H9 (cell line): ENCODE data around the gene RNF157. TPM values are rescaled to one million over a fixed set of nuclear protein-coding genes. Genes with fewer than 3 reads are reported as not detected.

Experiments
- DNase-seq: peaks from one replicate; pipeline ENCODE4 v3.0.0-alpha.2; 2017
- H2AFZ ChIP-seq: one replicate; pipeline ENCODE4 v1.6.1; 2013; ENCODE audit warnings: mild to moderate bottlenecking, low read length, control low read depth, moderate library complexity
- H2AK5ac ChIP-seq: 2 replicates; pipeline ENCODE4 v1.6.1; 2013; ENCODE audit warnings: low read length, control low read depth, mixed read lengths; ENCODE audit not compliant: insufficient read length
- H2BK120ac ChIP-seq: one replicate; pipeline ENCODE4 v1.6.1; 2013; ENCODE audit warnings: low read depth, mild to moderate bottlenecking, low read length, control low read depth, inconsistent platforms; ENCODE audit not compliant: poor library complexity, severe bottlenecking
- H2BK12ac ChIP-seq: 2 replicates; pipeline ENCODE4 v1.6.1; 2013; ENCODE audit warnings: low read length, control low read depth, mixed read lengths, low read depth; ENCODE audit not compliant: insufficient read length
- H2BK15ac ChIP-seq: 2 replicates; pipeline ENCODE4 v1.6.1; 2013; ENCODE audit warnings: low read depth, low read length, control low read depth
- H2BK20ac ChIP-seq: one replicate; pipeline ENCODE4 v1.6.1; 2013; ENCODE audit warnings: low read depth, mild to moderate bottlenecking, low read length, control low read depth, inconsistent platforms; ENCODE audit not compliant: poor library complexity, severe bottlenecking
- H2BK5ac ChIP-seq: 2 replicates; pipeline ENCODE4 v1.6.1; 2013; ENCODE audit warnings: low read length, control low read depth, mixed read lengths; ENCODE audit not compliant: insufficient read length
- H3K14ac ChIP-seq: 2 replicates; pipeline ENCODE4 v1.6.1; 2013; ENCODE audit warnings: low read length, control low read depth; ENCODE audit not compliant: insufficient read depth
- H3K18ac ChIP-seq: 2 replicates; pipeline ENCODE4 v1.6.1; 2013; ENCODE audit warnings: low read depth, mild to moderate bottlenecking, mixed read lengths, low read length, control low read depth; ENCODE audit not compliant: insufficient read length
- H3K23ac ChIP-seq: 2 replicates; pipeline ENCODE4 v1.6.1; 2013; ENCODE audit warnings: low read length, control low read depth, mixed read lengths, low read depth; ENCODE audit not compliant: insufficient read length
- H3K23me2 ChIP-seq: 2 replicates; pipeline ENCODE4 v1.6.1; 2013; ENCODE audit warnings: low read depth, mild to moderate bottlenecking, mixed read lengths, low read length, control low read depth; ENCODE audit not compliant: insufficient read length, poor library complexity, severe bottlenecking
- H3K27ac ChIP-seq: 2 replicates; pipeline ENCODE4 v1.5.1; 2013; ENCODE audit warnings: low read length, control low read depth, mixed read lengths, low read depth; ENCODE audit not compliant: insufficient read length
- H3K27me3 ChIP-seq: 2 replicates; pipeline ENCODE4 v1.6.1; 2013; ENCODE audit warnings: low read length, control low read depth, inconsistent platforms; ENCODE audit not compliant: insufficient read depth
- H3K4ac ChIP-seq: 2 replicates; pipeline ENCODE4 v1.6.1; 2013; ENCODE audit warnings: low read depth, mild to moderate bottlenecking, control low read depth, inconsistent platforms, low read length, moderate library complexity
- H3K4me1 ChIP-seq: 2 replicates; pipeline ENCODE4 v1.6.1; 2013; ENCODE audit warnings: low read length, control low read depth, inconsistent platforms; ENCODE audit not compliant: insufficient read depth
- H3K4me2 ChIP-seq: 2 replicates; pipeline ENCODE4 v1.6.1; 2013; ENCODE audit warnings: low read length, control low read depth, mixed read lengths; ENCODE audit not compliant: insufficient read length, insufficient read depth
- H3K56ac ChIP-seq: 2 replicates; pipeline ENCODE4 v1.6.1; 2013; ENCODE audit warnings: low read depth, mild to moderate bottlenecking, mixed read lengths, low read length, control low read depth; ENCODE audit not compliant: insufficient read length
- H3K79me1 ChIP-seq: 2 replicates; pipeline ENCODE4 v1.6.1; 2013; ENCODE audit warnings: low read depth, mild to moderate bottlenecking, moderate library complexity, low read length, control low read depth, inconsistent platforms; ENCODE audit not compliant: insufficient read depth, poor library complexity, severe bottlenecking
- H3K79me2 ChIP-seq: 2 replicates; pipeline ENCODE4 v1.6.1; 2013; ENCODE audit warnings: low read length, control low read depth, inconsistent platforms; ENCODE audit not compliant: insufficient read depth
- H3K9ac ChIP-seq: 2 replicates; pipeline ENCODE4 v1.6.1; 2013; ENCODE audit warnings: low read length, control low read depth, mixed read lengths; ENCODE audit not compliant: insufficient read length; ENCODE audit errors: extremely low read depth
- H3K9me3 ChIP-seq: one replicate; pipeline ENCODE4 v1.6.1; 2013; ENCODE audit warnings: low read depth, low read length, inconsistent platforms; ENCODE audit not compliant: control insufficient read depth
- H3T11ph ChIP-seq: one replicate; pipeline ENCODE4 v1.6.1; 2013; ENCODE audit warnings: mild to moderate bottlenecking, low read length, control low read depth, inconsistent platforms
- H4K20me1 ChIP-seq: one replicate; pipeline ENCODE4 v1.6.1; 2013; ENCODE audit not compliant: control insufficient read depth, insufficient read length, insufficient read depth
- H4K5ac ChIP-seq: 2 replicates; pipeline ENCODE4 v1.6.1; 2013; ENCODE audit warnings: low read depth, mild to moderate bottlenecking, mixed read lengths, low read length, control low read depth; ENCODE audit not compliant: insufficient read length
- H4K8ac ChIP-seq: replicated peaks from 2 replicates; pipeline ENCODE4 v1.6.1; 2013; ENCODE audit warnings: low read length, control low read depth, mixed read lengths, low read depth; ENCODE audit not compliant: insufficient read length
- H4K91ac ChIP-seq: 2 replicates; pipeline ENCODE4 v1.6.1; 2013; ENCODE audit warnings: low read depth, mild to moderate bottlenecking, moderate library complexity, mixed read lengths, low read length, control low read depth; ENCODE audit not compliant: insufficient read length
- H3K27ac Mint-ChIP-seq, 3 experiments: 2 replicates in 2 of 3; 3 replicates in 1 of 3; pipeline ENCODE4 v1.8.0; 2020 to 2021; ENCODE audit warnings: mixed read lengths in 3 of 3, mild to moderate bottlenecking in 1 of 3, moderate library complexity in 1 of 3
- H3K27me3 Mint-ChIP-seq: 2 replicates; pipeline ENCODE4 v1.8.0; 2021; ENCODE audit warnings: low read depth, mild to moderate bottlenecking, moderate library complexity, mixed read lengths
- H3K36me3 Mint-ChIP-seq, 3 experiments: 2 replicates in 2 of 3; 3 replicates in 1 of 3; pipeline ENCODE4 v1.8.0; 2020 to 2021; ENCODE audit warnings: low read depth in 3 of 3, mixed read lengths in 3 of 3; ENCODE audit not compliant: insufficient read depth in 1 of 3
- H3K4me1 Mint-ChIP-seq, 2 experiments: 2 replicates each; pipeline ENCODE4 v1.8.0; 2020; ENCODE audit warnings: mixed read lengths in 2 of 2
- H3K4me3 Mint-ChIP-seq, 2 experiments: 2 replicates in 1 of 2; 3 replicates in 1 of 2; pipeline ENCODE4 v1.8.0; 2020 to 2021; ENCODE audit warnings: mild to moderate bottlenecking in 2 of 2, mixed read lengths in 2 of 2, moderate library complexity in 1 of 2
- H3K9me3 Mint-ChIP-seq, 2 experiments: 2 replicates in 1 of 2; 3 replicates in 1 of 2; pipeline ENCODE4 v1.8.0; 2020; ENCODE audit warnings: mild to moderate bottlenecking in 2 of 2, mixed read lengths in 2 of 2, moderate library complexity in 1 of 2
- WGBS: extraction: QIAGEN DNeasy Blood & Tissue Kit; methylation state at CpG from one replicate; pipeline ENCODE4 v1.1.7; 2013; ENCODE audit warnings: missing lambda C conversion rate, low lambda C conversion rate, mixed read lengths; ENCODE audit not compliant: insufficient read length; ENCODE audit errors: extremely low coverage; 5-methylcytosine and 5-hydroxymethylcytosine counted together
- total RNA-seq: library from RNA; stranded (reverse); gene quantifications from 2 replicates; pipeline ENCODE4 v1.2.1, GENCODE V29; 2021
- TF ChIP-seq, protein P1 (sequence below): fragments of 200-600 bp; sonication (generic); conservative IDR thresholded peaks from 3 replicates; pipeline ENCODE4 v1.8.0; 2021; ENCODE audit warnings: antibody characterized with exemption, mild to moderate bottlenecking

The RNF157 gene
- total RNA-seq, 1 experiment from 2014 or later = 9.9 TPM

DNA sequence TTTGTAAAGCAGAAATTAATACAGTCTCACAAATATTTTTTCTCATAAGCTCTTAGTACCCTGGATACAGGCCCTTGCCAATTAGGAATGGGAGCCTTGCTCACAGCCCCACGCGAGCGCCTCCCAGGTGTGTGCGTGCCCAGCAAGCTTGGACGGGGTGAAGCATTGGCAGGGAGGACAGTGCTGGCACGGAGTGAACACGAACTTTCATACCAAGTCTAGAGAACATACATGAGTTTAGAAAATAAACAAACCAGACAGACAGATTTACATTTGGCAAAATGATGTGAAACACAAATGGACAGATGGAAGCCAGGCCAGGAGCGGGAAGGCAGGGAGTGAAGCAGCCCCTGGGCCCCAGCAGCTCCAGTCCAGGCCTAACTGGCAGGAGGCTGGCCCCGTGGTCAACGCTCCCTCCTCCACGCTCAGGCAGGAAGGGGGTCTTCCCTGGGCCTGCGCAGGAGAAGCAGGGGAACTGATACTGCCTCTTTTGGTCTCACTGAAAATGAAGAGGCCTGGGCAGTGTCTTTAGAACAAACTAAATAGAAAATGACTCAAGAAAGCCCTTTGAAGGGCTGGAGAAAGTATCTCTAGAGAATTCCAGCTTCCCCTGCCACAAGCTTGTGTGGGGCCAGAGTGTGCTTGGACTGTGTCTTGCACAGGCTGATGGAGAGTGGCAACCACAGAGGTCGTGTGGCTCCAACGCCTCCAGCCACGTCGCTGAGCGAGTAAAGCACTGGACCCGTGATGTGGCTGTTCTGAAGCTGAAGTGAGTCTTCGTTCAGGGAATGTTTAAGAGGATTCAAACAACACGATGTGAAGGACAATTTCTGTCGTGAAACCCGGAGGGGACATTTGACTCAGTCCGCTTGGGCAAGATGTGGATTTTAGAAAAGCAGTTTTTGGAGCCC lies 89.3 kb downstream of the RNF157 start:
- H4K5ac ChIP-seq = no peak overlapping the region
- no peak overlapping the region for H2BK5ac ChIP-seq
- H3K14ac ChIP-seq = no peak overlapping the region
- no peak overlapping the region for H3K23ac ChIP-seq
- H3K4me2 ChIP-seq = no peak overlapping the region
- no peaks in the 10 kb centered on the region for H3K9me3 ChIP-seq
- H3K56ac ChIP-seq = no peak overlapping the region
- no peaks in the 10 kb centered on the region for H4K20me1 ChIP-seq
- H2BK20ac ChIP-seq = no peak overlapping the region
- no peaks in the 10 kb centered on the region for H3K27me3 ChIP-seq
- H2BK15ac ChIP-seq = no peak overlapping the region
- Mint-ChIP-seq H3K4me1 (peaks cover 25 to 28% of the 10 kb centered on the region in 2 experiments), H3K27ac (no peak overlapping the region), H3K27me3 (peaks cover 2% of the 10 kb centered on the region), H3K4me3 (no peak overlapping the region), H3K9me3 (no peaks in the 10 kb centered on the region), H3K36me3 (no peaks in the 10 kb centered on the region; a peak in 1 of 7 replicates)
- H2BK12ac ChIP-seq = no peak overlapping the region
- no peaks in the 10 kb centered on the region for H3K23me2 ChIP-seq
- no peak overlapping the region for H4K91ac ChIP-seq
- H3K79me1 ChIP-seq = no peaks in the 10 kb centered on the region
- no peak overlapping the region for H3T11ph ChIP-seq
- TF ChIP-seq, protein P1, sequence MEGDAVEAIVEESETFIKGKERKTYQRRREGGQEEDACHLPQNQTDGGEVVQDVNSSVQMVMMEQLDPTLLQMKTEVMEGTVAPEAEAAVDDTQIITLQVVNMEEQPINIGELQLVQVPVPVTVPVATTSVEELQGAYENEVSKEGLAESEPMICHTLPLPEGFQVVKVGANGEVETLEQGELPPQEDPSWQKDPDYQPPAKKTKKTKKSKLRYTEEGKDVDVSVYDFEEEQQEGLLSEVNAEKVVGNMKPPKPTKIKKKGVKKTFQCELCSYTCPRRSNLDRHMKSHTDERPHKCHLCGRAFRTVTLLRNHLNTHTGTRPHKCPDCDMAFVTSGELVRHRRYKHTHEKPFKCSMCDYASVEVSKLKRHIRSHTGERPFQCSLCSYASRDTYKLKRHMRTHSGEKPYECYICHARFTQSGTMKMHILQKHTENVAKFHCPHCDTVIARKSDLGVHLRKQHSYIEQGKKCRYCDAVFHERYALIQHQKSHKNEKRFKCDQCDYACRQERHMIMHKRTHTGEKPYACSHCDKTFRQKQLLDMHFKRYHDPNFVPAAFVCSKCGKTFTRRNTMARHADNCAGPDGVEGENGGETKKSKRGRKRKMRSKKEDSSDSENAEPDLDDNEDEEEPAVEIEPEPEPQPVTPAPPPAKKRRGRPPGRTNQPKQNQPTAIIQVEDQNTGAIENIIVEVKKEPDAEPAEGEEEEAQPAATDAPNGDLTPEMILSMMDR = no peak
- no peak overlapping the region for H3K4ac ChIP-seq
- H2AFZ ChIP-seq = no peak overlapping the region
- no peak overlapping the region for H3K27ac ChIP-seq
- no CpG with 5 or more reads among the region's 23 CpGs for WGBS
- peaks cover 4% of the 10 kb centered on the region; the same call in 1 of the 2 replicates for H3K4me1 ChIP-seq
- H4K8ac ChIP-seq = no peak overlapping the region
- no peak overlapping the region for H2AK5ac ChIP-seq
- no peak overlapping the region for H3K9ac ChIP-seq
- no peaks in the 10 kb centered on the region for H3K79me2 ChIP-seq
- peak; percentile 22 for DNase-seq
- H2BK120ac ChIP-seq = no peak overlapping the region
- H3K18ac ChIP-seq = no peak overlapping the region
